Parathyroid adenoma (tissue), 2 donors: ENCODE results near the gene CYB5D1.

Experiments
- H2AFZ ChIP-seq: fragments of 300-600 bp; sonication (generic); one replicate; pipeline ENCODE4 v1.7.0; 2017; ENCODE audit warnings: antibody characterized with exemption, mild to moderate bottlenecking
- H3K27ac ChIP-seq: fragments of 300-600 bp; sonication (generic); one replicate; pipeline ENCODE4 v1.7.0; 2017
- H3K27me3 ChIP-seq: fragments of 300-600 bp; sonication (generic); one replicate; pipeline ENCODE4 v1.7.0; 2017; ENCODE audit warnings: low read length; ENCODE audit not compliant: control insufficient read depth, insufficient read depth
- H3K36me3 ChIP-seq: fragments of 300-600 bp; sonication (generic); one replicate; pipeline ENCODE4 v1.7.0; 2017; ENCODE audit warnings: low read length; ENCODE audit not compliant: control insufficient read depth, insufficient read depth
- H3K4me1 ChIP-seq: fragments of 300-600 bp; sonication (generic); one replicate; pipeline ENCODE4 v1.7.0; 2017; ENCODE audit warnings: control low read depth
- H3K4me2 ChIP-seq: fragments of 300-600 bp; sonication (generic); one replicate; pipeline ENCODE4 v1.7.0; 2017; ENCODE audit warnings: low read length
- H3K4me3 ChIP-seq: fragments of 300-600 bp; sonication (generic); one replicate; pipeline ENCODE4 v1.7.0; 2017; ENCODE audit warnings: low read depth, low read length
- H3K79me2 ChIP-seq: fragments of 300-600 bp; sonication (generic); one replicate; pipeline ENCODE4 v1.7.0; 2017; ENCODE audit warnings: control low read depth
- H3K9ac ChIP-seq: fragments of 300-600 bp; sonication (generic); one replicate; pipeline ENCODE4 v1.7.0; 2017; ENCODE audit warnings: mild to moderate bottlenecking
- H3K9me3 ChIP-seq: fragments of 300-600 bp; sonication (generic); one replicate; pipeline ENCODE4 v1.7.0; 2017; ENCODE audit warnings: low read length; ENCODE audit not compliant: control insufficient read depth
- TF ChIP-seq, protein P1 (sequence below): fragments of 300-600 bp; sonication (generic); IDR thresholded peaks from one replicate; pipeline ENCODE4 v1.7.0; 2017; ENCODE audit warnings: antibody characterized with exemption, mild to moderate bottlenecking
- donor health status: primary hyperparathyroidism.

Gene CYB5D1

DNA sequence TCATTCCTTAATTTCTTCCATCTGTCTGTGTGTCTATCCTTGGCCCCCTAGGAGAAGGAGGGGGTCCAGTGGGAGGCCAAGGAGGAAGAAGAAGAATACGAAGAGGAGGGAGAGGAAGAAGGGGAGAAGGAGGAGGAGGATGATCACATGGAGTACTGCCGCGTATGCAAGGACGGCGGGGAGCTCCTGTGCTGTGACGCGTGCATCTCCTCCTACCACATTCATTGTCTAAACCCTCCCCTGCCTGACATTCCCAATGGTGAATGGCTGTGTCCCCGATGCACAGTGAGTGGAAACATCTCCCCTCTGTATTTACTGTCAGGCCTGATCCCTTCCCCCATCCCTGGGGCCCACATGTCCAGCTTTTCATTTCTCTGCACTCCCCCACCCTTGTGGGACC lies 37.1 kb downstream of the CYB5D1 start:
- no peaks in the 10 kb centered on the region for H3K27me3 ChIP-seq
- H3K27ac ChIP-seq = no peak overlapping the region
- TF ChIP-seq, protein P1, sequence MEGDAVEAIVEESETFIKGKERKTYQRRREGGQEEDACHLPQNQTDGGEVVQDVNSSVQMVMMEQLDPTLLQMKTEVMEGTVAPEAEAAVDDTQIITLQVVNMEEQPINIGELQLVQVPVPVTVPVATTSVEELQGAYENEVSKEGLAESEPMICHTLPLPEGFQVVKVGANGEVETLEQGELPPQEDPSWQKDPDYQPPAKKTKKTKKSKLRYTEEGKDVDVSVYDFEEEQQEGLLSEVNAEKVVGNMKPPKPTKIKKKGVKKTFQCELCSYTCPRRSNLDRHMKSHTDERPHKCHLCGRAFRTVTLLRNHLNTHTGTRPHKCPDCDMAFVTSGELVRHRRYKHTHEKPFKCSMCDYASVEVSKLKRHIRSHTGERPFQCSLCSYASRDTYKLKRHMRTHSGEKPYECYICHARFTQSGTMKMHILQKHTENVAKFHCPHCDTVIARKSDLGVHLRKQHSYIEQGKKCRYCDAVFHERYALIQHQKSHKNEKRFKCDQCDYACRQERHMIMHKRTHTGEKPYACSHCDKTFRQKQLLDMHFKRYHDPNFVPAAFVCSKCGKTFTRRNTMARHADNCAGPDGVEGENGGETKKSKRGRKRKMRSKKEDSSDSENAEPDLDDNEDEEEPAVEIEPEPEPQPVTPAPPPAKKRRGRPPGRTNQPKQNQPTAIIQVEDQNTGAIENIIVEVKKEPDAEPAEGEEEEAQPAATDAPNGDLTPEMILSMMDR = no peak
- H3K4me1 ChIP-seq = peaks cover 15% of the 10 kb centered on the region
- no peak overlapping the region for H3K9ac ChIP-seq
- peaks cover 15% of the 10 kb centered on the region for H3K79me2 ChIP-seq
- no peak overlapping the region for H3K4me2 ChIP-seq
- H3K4me3 ChIP-seq = no peak overlapping the region
- H3K36me3 ChIP-seq = no peaks in the 10 kb centered on the region
- no peaks in the 10 kb centered on the region for H3K9me3 ChIP-seq
- no peak overlapping the region for H2AFZ ChIP-seq

DNA sequence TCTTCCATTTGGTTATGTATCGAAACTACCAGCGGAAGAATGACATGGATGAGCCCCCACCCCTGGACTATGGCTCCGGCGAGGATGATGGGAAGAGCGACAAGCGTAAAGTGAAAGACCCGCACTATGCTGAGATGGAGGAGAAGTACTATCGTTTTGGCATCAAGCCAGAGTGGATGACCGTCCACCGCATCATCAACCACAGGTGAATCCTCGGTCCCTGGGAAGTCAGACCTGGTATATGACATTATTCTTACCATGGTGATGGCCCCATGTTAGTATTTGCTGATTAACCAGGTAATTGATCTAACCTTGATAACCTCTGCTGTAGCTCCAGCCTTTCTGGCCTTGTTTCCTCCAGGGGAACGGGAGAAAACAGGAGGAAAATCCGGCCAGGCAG lies 39.3 kb downstream of the CYB5D1 start:
- H3K4me1 ChIP-seq = peaks cover 13% of the 10 kb centered on the region
- no peaks in the 10 kb centered on the region for H3K9me3 ChIP-seq
- H3K79me2 ChIP-seq = peaks cover 10% of the 10 kb centered on the region
- H2AFZ ChIP-seq = no peak overlapping the region
- no peak overlapping the region for H3K9ac ChIP-seq
- no peaks in the 10 kb centered on the region for H3K27me3 ChIP-seq
- H3K27ac ChIP-seq = peak overlapping the region; percentile 37
- no peaks in the 10 kb centered on the region for H3K36me3 ChIP-seq
- TF ChIP-seq, protein P1 = no peak
- no peak overlapping the region for H3K4me3 ChIP-seq
- no peak overlapping the region for H3K4me2 ChIP-seq

DNA sequence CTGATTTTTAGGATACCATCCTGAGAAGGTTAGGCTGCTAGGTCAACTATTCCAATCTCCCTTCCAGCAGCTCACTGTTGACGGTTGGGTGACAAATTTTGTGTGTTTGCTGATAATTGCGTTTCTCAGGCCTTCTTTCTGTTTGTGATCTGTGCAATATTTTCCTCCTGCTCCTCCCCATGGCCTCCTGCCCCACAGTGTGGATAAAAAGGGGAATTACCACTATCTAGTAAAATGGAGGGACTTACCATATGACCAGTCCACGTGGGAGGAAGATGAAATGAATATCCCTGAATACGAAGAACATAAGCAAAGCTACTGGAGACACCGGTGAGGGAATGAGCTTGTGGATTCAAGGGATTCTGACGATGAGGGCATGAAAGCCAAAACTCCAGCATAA lies 40.0 kb downstream of the CYB5D1 start:
- no peak overlapping the region for H3K9ac ChIP-seq
- no peak overlapping the region for H3K4me3 ChIP-seq
- H3K9me3 ChIP-seq = no peaks in the 10 kb centered on the region
- H3K4me2 ChIP-seq = no peak overlapping the region
- H3K79me2 ChIP-seq = peaks cover 10% of the 10 kb centered on the region
- H3K27me3 ChIP-seq = no peaks in the 10 kb centered on the region
- no peaks in the 10 kb centered on the region for H3K36me3 ChIP-seq
- peaks cover 13% of the 10 kb centered on the region for H3K4me1 ChIP-seq
- TF ChIP-seq, protein P1 = peak; percentile 86
- peak overlapping the region; percentile 37 for H3K27ac ChIP-seq
- peak overlapping the region; percentile 1 for H2AFZ ChIP-seq

DNA sequence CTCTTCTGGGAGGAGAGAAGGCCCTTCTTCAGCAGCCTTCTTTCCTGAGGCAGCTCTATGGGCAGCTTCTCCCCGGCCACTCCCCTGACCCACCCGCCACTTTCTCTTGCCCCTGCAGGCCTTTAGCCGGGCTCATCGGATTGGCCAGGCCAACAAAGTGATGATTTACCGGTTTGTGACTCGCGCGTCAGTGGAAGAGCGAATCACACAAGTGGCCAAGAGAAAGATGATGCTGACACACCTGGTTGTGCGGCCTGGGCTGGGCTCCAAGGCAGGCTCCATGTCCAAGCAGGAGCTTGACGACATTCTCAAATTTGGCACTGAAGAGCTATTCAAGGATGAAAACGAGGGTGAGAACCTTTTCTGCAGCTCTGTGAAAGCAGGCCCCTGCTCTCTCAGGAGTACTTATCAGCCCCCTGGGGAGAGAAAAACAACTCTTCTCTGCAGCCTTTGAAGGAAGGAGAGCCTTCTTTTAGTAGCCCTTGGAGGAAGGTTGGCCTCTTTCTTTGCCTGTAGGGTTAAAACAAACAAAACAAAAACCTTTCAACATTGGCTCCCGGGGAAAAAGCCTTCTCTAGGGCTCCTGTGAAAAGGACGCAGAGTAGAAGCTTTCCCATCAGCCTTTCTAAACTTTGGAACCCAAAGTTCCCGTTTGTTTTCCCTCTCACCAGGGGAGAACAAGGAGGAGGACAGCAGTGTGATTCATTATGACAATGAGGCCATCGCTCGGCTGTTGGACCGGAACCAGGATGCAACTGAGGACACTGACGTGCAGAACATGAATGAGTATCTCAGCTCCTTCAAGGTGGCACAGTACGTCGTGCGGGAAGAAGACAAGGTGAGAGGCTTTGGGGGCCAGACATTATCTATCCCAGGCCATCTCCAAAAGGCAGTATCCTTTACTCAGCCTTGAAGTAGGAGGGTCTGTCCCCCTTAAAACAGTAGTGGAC lies 45.6 kb downstream of the CYB5D1 start:
- Histone ChIP-seq H3K4me2 (no peak overlapping the region), H3K27ac (no peak overlapping the region), H3K27me3 (no peaks in the 10 kb centered on the region), H3K79me2 (peaks cover 1% of the 10 kb centered on the region), H3K9ac (no peak overlapping the region), H3K36me3 (no peaks in the 10 kb centered on the region), H3K4me1 (no peaks in the 10 kb centered on the region), H3K9me3 (no peaks in the 10 kb centered on the region), H3K4me3 (no peak overlapping the region), H2AFZ (no peak overlapping the region)
- TF ChIP-seq, protein P1 = no peak
